Right hindlimb (tissue), 1 donor: ENCODE measurements around the gene CHMP5.
A peak's percentile ranks its signal among the peaks of the same experiment; 100 is the strongest.

Experiments
- DNase-seq: peaks from one replicate; pipeline ENCODE4 v3.0.0-alpha.2; 2018

Gene CHMP5

GRCh38 chr9:33264473-33265177 is at the start of gene CHMP5, which contains the start of gene BAG1:
Gene CHMP5 (plus strand): TSS chr9:33265049. CDS start chr9:33265079, 30 bp downstream.
Gene BAG1 (minus strand): TSS chr9:33264708.
- DNase-seq, result peak; percentile 100

GRCh38 chr9:33220681-33221567 is 43.9 kb upstream of the CHMP5 start:
- no peak for DNase-seq

GRCh38 chr9:33221568-33221884 is 43.3 kb upstream of the CHMP5 start:
- DNase-seq, result no peak

DNA sequence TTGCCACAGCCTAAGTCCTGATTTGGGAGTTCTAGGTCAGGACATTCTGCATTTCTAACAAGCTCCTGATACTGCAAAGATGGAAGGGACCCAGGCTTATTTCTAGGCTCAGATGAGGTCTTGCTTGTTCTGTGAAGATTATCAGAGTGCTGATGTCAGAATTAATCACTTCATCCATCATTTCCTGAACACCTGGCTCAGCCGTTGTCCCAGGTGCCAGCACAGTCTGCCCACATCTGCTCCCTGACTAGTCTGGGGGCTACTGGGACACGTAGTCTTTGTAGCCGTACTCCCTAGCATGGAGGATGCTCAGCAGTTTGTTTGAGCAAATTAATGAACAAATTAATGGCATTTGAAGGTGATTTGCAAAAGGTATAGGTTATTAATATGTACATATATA is 42.8 kb upstream of the CHMP5 start:
- no peak for DNase-seq

GRCh38 chr9:33223696-33224095 is 41.2 kb upstream of the CHMP5 start:
- DNase-seq, result no peak

GRCh38 chr9:33225319-33226147 is 39.3 kb upstream of the CHMP5 start:
- peak; percentile 67 for DNase-seq

DNA sequence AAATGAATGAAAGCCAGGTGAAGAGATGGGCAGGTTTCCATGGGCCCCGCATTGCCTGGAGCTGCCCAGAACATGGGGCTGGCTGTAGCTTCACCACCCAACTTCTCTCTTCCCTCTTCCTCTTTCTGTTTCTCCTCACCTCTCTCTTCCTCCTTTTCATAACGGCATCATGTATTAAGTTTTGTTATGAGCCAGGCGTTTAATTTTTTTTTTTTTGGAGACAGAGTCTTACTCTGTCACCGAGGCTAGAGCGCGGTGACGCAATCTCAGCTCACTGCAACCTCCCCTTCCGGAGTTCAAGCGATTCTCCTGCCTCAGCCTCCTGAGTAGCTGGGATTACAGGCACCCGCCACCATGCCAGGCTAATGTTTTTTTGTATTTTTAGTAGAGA is 37.8 kb upstream of the CHMP5 start:
- DNase-seq, result no peak

DNA sequence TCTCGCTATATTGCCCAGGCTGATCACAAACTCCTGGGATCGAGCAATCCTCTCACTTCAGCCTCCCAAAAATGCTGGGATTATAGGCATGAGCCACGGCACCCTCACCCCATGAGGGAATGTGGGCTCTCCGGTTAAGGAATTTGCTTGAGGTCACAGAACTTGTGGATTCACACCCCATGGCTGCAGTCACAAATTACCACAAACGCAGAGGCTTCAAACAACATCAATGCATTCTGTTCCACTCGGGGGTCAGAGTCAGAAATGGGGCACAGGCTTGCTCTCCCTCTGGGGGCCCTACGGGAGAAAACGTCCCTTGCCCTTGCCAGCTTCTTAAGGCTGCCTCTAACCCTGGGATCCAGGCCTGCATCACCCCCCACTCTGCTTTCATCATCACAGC is 37.1 kb upstream of the CHMP5 start:
- no peak for DNase-seq

DNA sequence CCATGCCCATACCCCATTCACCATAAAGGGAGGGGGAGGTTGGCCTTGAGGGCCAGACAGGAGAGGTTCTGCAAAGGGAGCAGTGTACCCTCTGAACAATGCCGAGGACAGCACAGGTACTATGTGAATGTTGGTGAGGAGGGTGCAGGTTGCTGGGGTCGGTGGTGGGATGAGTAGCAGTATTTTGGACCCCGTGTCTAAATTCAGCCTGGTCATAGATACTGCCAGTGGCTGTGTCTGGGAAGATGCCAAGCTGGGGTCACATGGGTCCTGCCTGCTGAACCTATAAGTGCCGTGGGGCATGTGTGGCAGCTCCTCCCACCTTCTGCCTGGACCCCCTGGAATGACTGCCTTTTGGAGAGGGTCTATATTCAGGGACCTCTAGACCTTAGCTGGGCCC is 36.2 kb upstream of the CHMP5 start:
- no peak for DNase-seq

DNA sequence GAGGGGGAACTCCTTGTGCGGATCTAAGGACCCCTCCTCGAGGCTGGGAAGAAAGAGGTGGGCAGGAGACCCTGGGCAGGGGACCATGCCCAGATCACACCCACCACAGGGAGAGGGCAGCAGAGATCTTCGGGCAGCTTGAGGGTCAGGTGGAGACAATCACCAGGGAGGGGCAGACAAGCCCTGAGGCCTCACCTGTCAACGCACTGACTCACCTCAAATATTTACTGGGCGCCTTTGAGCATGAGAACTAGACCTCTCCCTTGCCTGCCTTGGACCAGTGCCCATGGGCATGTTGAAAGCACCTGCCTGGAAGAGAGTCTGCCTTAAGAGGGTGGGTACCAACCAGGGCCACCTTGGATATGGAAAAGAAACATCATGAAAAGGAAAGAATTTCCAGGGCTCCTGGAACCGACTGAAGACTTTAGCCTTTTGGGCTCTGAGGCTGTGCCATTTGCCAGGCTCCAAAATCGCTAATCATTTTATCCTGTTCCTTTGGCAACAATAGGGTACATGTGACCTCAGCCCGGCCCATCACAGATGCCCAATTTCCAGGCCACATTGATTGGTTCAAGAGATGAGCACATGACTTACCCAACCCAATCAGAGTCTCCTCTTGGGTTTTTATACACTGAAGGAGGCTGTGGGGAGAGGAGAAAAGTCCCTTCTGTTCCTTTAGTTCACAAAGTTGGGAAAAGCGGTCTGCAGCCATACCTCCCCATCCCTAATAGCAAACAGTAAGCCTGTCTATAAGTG is 35.3 kb upstream of the CHMP5 start:
- DNase-seq, result no peak

DNA sequence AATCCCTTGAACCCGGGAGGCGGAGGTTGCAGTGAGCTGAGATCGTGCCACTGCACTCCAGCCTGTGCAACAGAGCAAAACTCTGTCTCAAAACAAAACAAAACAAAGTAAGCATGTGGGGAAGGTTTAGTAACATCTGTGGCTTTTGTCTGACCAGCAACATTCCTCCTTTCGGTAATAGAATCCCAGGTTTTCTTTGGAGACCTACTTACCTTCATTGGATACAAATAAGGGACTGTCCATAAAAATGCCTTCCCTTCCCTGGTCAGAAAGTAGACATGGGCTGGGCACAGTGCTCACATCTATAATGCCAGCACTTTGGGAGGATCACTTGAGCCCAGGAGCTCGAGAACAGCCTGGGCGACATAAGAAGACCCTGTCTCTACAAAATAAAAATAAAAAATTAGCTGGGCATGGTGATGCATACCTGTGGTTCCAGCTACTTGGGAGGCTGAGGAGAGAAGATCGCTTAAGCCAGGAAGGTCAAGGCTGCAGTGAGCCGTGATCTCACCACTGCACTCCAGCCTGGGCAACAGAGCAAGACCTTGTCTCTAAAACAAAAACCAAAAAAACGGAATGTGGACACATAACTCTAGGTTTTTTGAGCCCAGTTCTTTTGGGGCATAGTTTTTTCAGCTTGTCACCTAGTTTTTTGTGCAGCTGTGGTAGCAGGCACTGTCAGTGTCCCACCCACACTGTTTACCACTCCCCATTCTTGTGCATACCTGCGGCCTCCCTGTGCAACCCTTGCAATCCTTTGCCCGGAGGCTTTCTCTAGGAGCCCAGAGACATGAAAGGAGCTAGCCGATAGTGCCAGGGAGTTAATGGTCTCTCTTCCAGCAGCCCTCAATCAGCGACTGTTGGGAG is 33.9 kb upstream of the CHMP5 start:
- DNase-seq, result no peak

DNA sequence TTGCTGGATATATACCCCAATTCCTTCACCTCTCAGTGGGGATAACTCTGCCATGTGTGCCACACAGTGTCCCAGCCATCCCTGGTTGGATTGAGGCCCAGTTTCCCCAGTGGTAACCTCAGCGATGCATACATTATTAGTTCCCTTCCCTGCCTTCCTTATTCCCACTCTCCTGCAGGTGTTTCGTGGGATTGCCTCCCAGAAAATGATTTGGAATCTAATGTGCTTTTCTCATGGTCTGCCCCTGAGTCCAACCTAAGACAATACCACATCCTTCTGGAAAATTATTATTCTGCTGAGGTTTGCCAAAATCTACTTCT is 33.3 kb upstream of the CHMP5 start:
- DNase-seq, result no peak

- DNase-seq, result no peak
Observed at GRCh38 chr9:33232815-33233214, 32.0 kb upstream of the CHMP5 start.

DNA sequence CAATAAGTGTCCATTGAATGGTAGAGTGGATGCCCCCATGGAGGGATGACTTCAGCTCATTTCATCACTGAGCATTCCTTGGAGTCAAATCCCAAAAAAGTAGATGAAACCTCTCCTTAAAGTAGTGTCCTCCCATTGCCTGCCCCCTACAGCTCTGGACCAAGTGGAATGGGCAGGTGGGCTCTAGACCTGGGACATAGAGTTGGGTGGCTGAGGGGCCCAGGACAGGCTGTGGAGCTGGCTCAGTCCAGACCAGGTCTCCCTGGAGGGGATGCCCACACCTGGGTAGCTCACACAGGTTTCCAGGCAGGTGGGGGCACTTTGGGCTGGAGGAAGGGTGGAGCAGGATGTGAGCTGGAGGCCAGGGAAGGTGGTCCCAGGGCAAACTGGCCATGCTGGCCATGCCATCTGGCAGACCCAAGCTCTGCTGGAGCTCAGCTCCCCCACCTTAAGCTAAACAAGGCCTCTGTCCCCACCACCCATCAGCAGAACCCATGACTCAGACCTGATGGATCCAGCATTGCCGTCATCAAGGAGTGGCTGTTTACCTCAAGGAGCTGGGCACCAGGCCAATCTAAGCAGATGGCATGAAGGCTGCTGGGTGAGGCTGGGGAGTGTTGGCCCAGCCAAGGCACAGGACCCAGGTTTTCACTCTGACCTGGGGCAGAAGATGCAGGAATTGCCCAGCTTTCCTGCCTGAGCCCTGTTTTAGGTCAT is 31.1 kb upstream of the CHMP5 start:
- no peak for DNase-seq

- no peak for DNase-seq
Observed at GRCh38 chr9:33234511-33235467, 30.1 kb upstream of the CHMP5 start.

DNA sequence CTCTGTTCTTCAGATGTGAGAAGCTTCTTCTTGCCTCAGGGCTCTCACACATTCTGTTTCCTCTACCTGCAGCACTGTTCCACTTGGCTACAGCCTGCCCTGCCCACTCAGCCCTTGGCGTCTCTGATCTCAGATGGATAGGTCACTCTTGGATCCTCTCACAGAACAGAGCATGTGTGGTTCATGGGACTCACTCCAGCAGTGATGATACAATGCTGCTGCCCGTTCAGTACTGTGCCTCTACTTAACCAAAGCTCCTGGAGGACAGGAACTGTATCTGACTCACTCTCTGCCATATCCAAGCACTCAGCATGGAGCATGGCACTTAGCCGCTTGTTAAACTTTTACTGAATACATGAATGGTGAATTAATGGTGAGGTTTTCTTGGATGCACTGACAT is 28.3 kb upstream of the CHMP5 start:
- DNase-seq, result no peak

DNA sequence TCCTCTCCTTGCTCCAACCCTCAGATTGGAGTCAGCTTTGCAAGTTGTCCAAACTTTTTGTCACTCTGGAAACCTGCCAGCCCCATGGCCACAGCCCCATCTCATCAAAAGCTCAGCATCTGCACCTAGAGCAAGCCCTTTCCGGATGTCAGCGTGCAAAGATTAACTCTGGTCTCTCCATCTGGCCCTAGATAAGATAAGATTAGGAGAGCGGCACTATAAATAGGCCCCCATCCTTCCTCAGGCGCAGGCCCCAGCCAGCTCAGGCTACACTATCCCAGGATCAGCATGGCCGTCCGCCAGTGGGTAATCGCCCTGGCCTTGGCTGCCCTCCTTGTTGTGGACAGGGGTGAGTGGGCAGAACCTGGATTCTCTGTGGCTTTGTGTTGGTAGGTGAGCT is 24.9 kb upstream of the CHMP5 start, which contains the start of gene SPINK4:
Gene SPINK4 (plus strand): TSS at position 247 of the 400 bp plus-strand sequence. CDS start 42 bp downstream, at position 289.
- DNase-seq, result no peak

GRCh38 chr9:33241298-33241697 is 23.6 kb upstream of the CHMP5 start:
- DNase-seq, result no peak

DNA sequence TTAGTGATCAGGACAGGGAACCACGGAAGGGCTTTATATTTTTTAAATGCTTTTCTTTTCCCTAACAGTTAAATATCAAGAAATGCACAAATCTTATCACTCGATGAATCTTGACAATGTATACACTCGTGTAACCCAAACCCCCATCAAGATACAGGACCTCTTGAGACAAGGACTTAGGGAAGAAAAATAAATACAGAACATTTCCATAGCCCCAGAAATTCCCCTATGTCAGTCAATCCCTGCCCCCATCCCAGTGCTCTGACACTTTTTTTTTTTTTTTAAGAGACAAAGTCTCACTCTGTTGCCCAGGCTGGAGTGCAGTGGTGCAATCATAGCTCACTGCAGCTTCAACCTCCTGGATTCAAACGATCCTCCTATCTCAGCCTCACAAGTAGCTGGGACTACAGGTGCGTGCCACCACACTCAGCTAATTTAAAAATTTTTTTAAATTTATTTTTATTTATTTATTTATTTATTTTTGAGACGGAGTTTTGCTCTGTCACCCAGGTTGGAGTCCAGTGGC is 22.2 kb upstream of the CHMP5 start:
- no peak for DNase-seq
